Measurements from ENCODE around the gene SLC19A2. TPM values are rescaled to one million over a fixed set of nuclear protein-coding genes. Genes with fewer than 3 reads are reported as not detected.
A peak's percentile ranks its signal among the peaks of the same experiment; 100 is the strongest.
"Not testable (repeated sequence)": the region's sequence is repeated elsewhere in the genome, so short reads cannot be mapped to it uniquely, and the experiment has no call there.

The SLC19A2 gene, protein sequence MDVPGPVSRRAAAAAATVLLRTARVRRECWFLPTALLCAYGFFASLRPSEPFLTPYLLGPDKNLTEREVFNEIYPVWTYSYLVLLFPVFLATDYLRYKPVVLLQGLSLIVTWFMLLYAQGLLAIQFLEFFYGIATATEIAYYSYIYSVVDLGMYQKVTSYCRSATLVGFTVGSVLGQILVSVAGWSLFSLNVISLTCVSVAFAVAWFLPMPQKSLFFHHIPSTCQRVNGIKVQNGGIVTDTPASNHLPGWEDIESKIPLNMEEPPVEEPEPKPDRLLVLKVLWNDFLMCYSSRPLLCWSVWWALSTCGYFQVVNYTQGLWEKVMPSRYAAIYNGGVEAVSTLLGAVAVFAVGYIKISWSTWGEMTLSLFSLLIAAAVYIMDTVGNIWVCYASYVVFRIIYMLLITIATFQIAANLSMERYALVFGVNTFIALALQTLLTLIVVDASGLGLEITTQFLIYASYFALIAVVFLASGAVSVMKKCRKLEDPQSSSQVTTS
- 1 to 10 TPM; 4.0 to 4.4 TPM for total RNA-seq

- no peaks in the 10 kb centered on the region for H3K9me3 Mint-ChIP-seq (ENCODE audit: low read depth)
- peaks cover 48% of the 10 kb centered on the region for H3K4me1 Mint-ChIP-seq
- ChIA-PET POLR2A (interaction anchor here (0.6 kb wide), 1 partner anchor 96 kb away, joined by 4 read pairs; no protein-coding TSS in a partner anchor), CTCF (interaction anchor here (0.7 to 1.8 kb wide), 7 partner anchors 10 to 1143 kb away, joined by 3 to 6 read pairs (median 3); no protein-coding TSS in a partner anchor)
- peaks cover 6% of the 10 kb centered on the region for H3K36me3 Mint-ChIP-seq (ENCODE audit: low read depth)
- peaks cover 1% of the 10 kb centered on the region for H3K27me3 Mint-ChIP-seq
- ATAC-seq (peak; percentile 99), DNase-seq (peak; percentile 96)
- intact Hi-C loops (cut with DNase I, micrococcal nuclease), result loop anchor here (1.0 to 10.0 kb wide), 16 partner anchors 61 to 1308 kb away; partner anchors contain the start of genes BLZF1 (in 2 of the 2), SCYL3 (in 2 of the 2), ATP1B1 (in 1 of the 2) and KIFAP3 (in 1 of the 2)
- peak within 1 kb of the TSS; percentile 93 for H3K4me3 Mint-ChIP-seq
- H3K27ac Mint-ChIP-seq, result peak within 1 kb of the TSS; percentile 94
These were observed at the start of gene SLC19A2 for GRCh38 chr1:169485431-169486280. Gene SLC19A2, minus strand, starts transcription at chr1:169485944. Its CDS starts 178 bp downstream, at chr1:169485766.

DNA sequence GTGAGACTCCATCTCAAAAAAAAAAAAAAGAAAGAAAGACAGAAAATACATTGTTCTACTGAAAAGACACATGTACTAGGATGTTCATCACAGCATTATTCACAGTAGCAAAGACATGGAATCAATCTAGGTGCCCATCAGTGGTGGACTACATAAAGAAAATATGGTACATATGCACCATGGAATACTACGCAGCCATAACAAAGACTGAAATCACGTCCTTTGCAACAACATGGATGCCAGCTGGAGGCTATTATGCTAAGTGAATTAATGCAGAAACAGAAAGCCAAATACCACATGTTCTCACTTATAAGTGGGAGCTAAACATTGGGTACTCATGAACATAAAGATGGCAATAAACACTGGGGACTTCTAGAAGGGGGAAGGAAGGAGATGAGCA lies 48.9 kb upstream of the SLC19A2 start:
- no peaks in the 10 kb centered on the region for H3K9me3 Mint-ChIP-seq (ENCODE audit: low read depth)
- ChIA-PET CTCF (interaction anchor here (1.8 kb wide), 1 partner anchor 17 kb away, joined by 5 read pairs; no protein-coding TSS in a partner anchor), POLR2A (no interaction called here)
- H3K36me3 Mint-ChIP-seq (ENCODE audit: low read depth), result peaks cover 74% of the 10 kb centered on the region
- H3K27me3 Mint-ChIP-seq, result no peaks in the 10 kb centered on the region
- no peak overlapping the region for H3K4me3 Mint-ChIP-seq
- no peak for DNase-seq
- intact Hi-C loops (cut with DNase I, micrococcal nuclease), result no loop called here
- no peak overlapping the region for H3K27ac Mint-ChIP-seq
- no peak for ATAC-seq
- peaks cover 2% of the 10 kb centered on the region for H3K4me1 Mint-ChIP-seq

DNA sequence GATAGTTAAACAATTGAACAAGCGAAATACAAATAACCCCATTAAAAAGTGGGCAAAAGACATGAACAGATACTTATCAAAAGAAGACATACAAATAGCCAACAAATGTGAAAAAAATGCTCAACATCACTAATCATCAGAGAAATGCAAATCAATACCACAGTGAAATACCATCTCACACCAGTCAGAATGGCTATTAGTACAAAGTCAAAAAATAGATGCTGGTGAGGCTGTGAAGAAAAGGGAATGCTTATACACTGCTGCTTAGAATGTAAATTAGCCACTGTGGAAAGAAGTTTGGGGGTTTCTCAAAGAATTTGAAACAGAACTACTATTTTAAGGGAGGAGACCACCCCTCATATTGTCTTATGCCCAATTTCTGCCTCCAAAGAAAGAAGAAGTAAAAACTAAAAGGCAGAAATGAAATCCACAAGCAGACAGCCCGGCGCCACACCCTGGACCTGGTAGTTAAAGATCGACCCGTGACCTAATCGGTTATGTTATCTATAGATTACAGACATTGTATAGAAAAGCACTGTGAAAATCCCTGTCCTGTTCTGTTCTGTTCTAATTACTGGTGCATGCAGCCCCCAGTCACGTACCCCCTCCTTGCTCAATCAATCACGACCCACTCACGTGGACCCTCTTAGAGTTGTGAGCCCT lies 47.9 kb upstream of the SLC19A2 start:
- H3K9me3 Mint-ChIP-seq (ENCODE audit: low read depth); intact Hi-C loops (cut with DNase I, micrococcal nuclease); DNase-seq; H3K27me3 Mint-ChIP-seq; H3K27ac Mint-ChIP-seq; POLR2A ChIA-PET; H3K4me3 Mint-ChIP-seq; ATAC-seq: not testable (repeated sequence)
- H3K36me3 Mint-ChIP-seq (ENCODE audit: low read depth), result peaks cover 76% of the 10 kb centered on the region
- peaks cover 10% of the 10 kb centered on the region for H3K4me1 Mint-ChIP-seq
- CTCF ChIA-PET, result interaction anchor here (1.2 kb wide), 1 partner anchor 12 kb away, joined by 3 read pairs; no protein-coding TSS in a partner anchor

- ATAC-seq, result no peak
- intact Hi-C loops (cut with DNase I, micrococcal nuclease), result no loop called here
These were observed 44.7 kb upstream of the SLC19A2 start for GRCh38 chr1:169530448-169530847.

DNA sequence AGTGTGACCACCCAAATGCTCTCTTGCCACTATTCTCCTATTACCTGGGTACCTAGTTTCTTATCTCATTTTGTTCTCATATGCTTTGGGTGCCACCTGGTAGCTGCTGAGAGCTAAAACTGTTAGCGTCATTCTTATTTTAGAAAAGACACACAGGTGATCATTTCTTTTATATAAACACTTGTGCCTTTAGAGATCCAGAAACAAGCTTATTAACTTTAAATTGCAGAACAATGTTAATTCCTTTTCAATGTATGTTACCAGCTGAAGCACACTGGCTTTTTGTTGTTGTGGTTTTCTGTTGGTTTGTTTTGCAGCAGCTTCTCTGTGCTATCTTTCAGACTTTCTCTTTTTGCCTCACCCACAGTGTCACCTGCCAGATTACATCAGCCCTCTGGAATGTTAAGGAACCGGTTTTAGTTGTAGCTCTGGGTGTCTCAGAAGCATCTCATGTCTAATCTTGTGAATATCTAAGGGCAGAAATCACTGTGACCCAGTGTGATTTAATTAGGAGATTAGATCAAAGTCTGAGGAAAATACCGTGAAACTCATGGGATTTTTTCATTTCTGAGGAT lies 43.4 kb upstream of the SLC19A2 start:
- ATAC-seq, result no peak
- DNase-seq, result no peak
- CTCF ChIA-PET, result interaction anchor here (0.8 to 1.2 kb wide), 3 partner anchors 10 to 193 kb away, joined by 3 read pairs; no protein-coding TSS in a partner anchor
- Mint-ChIP-seq H3K4me1 (peaks cover 15% of the 10 kb centered on the region), H3K27ac (no peak overlapping the region), H3K27me3 (no peaks in the 10 kb centered on the region), H3K9me3 (ENCODE audit: low read depth) (no peaks in the 10 kb centered on the region), H3K36me3 (ENCODE audit: low read depth) (peaks cover 83% of the 10 kb centered on the region), H3K4me3 (no peak overlapping the region)
- intact Hi-C loops (cut with DNase I, micrococcal nuclease), result loop anchor here in 1 of 2 experiments (5.0 kb wide), 1 partner anchor 43 kb away; no protein-coding TSS in a partner anchor
- POLR2A ChIA-PET, result no interaction called here

More at GRCh38 chr1:169530448-169530847, 44.7 kb upstream of the SLC19A2 start:
- Mint-ChIP-seq H3K4me3 (no peak overlapping the region), H3K27ac (no peak overlapping the region), H3K4me1 (peaks cover 15% of the 10 kb centered on the region), H3K27me3 (no peaks in the 10 kb centered on the region), H3K36me3 (ENCODE audit: low read depth) (peaks cover 84% of the 10 kb centered on the region), H3K9me3 (ENCODE audit: low read depth) (no peaks in the 10 kb centered on the region)
- CTCF ChIA-PET, result interaction anchor here (0.5 to 1.9 kb wide), 2 partner anchors 15 to 226 kb away, joined by 3 to 8 read pairs; no protein-coding TSS in a partner anchor
- POLR2A ChIA-PET, result no interaction called here
- DNase-seq, result no peak

- Mint-ChIP-seq H3K4me1 (peaks cover 15% of the 10 kb centered on the region), H3K4me3 (no peak overlapping the region), H3K27ac (no peak overlapping the region), H3K9me3 (ENCODE audit: low read depth) (no peaks in the 10 kb centered on the region), H3K27me3 (no peaks in the 10 kb centered on the region), H3K36me3 (ENCODE audit: low read depth) (peaks cover 84% of the 10 kb centered on the region)
- ChIA-PET POLR2A (no interaction called here), CTCF (interaction anchor here (1.0 to 1.2 kb wide), 2 partner anchors 9 to 56 kb away, joined by 3 read pairs; no protein-coding TSS in a partner anchor)
- no peak for ATAC-seq
- no peak for DNase-seq
- intact Hi-C loops (cut with DNase I, micrococcal nuclease), result loop anchor here in 1 of 2 experiments (5.0 kb wide), 1 partner anchor 44 kb away; no protein-coding TSS in a partner anchor
These were observed 42.7 kb upstream of the SLC19A2 start for GRCh38 chr1:169528215-169529067.

DNA sequence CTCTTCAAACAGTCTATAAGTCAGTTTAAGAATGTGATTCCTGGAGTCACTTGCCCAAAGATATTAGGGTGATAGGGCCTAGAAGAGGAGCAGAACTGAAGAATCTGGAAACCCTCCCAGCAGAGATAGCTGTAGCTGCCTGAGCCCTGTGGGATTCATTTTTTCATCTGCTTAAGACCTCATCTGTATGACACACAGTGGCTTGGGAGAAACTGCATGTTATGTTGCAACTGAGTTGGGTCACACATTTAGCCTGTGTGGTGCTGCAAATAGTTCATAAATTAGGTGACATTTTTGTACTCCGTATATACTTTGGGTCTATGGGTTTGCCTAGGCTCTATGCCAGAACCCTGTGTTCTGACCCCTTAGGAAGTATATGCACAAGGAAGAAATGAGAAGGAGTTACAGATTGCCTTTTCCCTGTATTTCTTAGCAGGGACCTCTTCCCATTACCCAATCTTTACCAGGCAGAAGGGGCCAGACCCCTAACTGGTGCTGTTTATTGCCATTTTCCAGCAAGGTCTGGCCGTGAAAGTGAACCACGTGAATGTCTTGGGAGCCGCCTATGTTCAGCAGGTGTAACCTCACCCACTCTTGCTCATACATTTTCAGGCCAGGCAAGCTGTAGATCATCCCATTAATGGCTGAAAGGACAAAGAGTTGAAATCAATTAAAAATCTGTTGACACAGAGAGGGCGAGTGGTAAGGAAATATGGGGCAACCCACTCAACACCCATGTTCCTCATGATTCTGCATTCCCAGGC lies 41.9 kb upstream of the SLC19A2 start:
- ATAC-seq (no peak), DNase-seq (no peak)
- no peak overlapping the region for H3K4me3 Mint-ChIP-seq
- no peak overlapping the region for H3K27ac Mint-ChIP-seq
- CTCF ChIA-PET, result no interaction called here
- H3K9me3 Mint-ChIP-seq (ENCODE audit: low read depth), result no peaks in the 10 kb centered on the region
- H3K4me1 Mint-ChIP-seq, result peaks cover 15% of the 10 kb centered on the region
- POLR2A ChIA-PET, result no interaction called here
- intact Hi-C loops (cut with DNase I, micrococcal nuclease), result loop anchor here in 1 of 2 experiments (5.0 kb wide), 1 partner anchor 45 kb away; no protein-coding TSS in a partner anchor
- H3K27me3 Mint-ChIP-seq, result no peaks in the 10 kb centered on the region
- H3K36me3 Mint-ChIP-seq (ENCODE audit: low read depth), result peaks cover 80% of the 10 kb centered on the region

GRCh38 chr1:169527001-169527400 lies 41.3 kb upstream of the SLC19A2 start:
- no peak for ATAC-seq
- Mint-ChIP-seq H3K27me3 (no peaks in the 10 kb centered on the region), H3K27ac (no peak overlapping the region), H3K36me3 (ENCODE audit: low read depth) (peaks cover 76% of the 10 kb centered on the region), H3K4me3 (no peak overlapping the region), H3K4me1 (peaks cover 15% of the 10 kb centered on the region), H3K9me3 (ENCODE audit: low read depth) (no peaks in the 10 kb centered on the region)
- intact Hi-C loops (cut with DNase I, micrococcal nuclease), result loop anchor here in 1 of 2 experiments (5.0 kb wide), 1 partner anchor 45 kb away; no protein-coding TSS in a partner anchor
- ChIA-PET CTCF (no interaction called here), POLR2A (no interaction called here)
- no peak for DNase-seq

DNA sequence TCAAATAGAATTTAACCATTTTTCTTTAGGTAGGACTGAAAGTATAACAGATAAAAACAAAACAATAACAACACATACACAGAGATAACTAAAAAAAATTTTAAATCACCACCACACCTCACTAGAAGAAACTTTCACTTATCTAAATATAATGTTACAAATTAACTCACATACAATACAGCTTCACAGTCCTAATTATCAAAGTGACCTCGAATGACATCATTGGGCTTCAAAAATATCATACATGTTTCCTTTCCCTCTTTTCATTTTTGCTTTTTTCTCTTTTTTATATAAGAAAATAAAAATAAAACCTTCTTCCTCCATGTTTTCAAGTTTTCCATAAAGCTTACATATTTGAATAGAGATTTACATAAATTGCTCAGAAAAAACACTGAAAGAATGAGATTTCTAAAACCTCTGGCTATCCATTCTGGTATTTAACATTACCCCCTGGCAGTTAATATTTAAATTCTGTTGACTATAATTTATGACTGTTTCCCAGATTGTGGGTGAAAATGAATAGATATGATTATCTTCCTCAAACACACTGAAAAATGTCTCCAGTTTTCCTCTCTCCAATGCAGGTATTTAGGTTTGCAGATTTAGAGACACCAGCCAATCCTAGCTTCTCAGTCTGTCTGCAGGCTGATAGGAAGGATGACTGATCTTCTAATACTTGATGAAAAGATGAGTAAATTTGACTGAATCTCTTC lies 40.5 kb upstream of the SLC19A2 start:
- H3K9me3 Mint-ChIP-seq (ENCODE audit: low read depth), result no peaks in the 10 kb centered on the region
- no peaks in the 10 kb centered on the region for H3K27me3 Mint-ChIP-seq
- H3K4me3 Mint-ChIP-seq, result no peak overlapping the region
- DNase-seq (no peak), ATAC-seq (no peak)
- peaks cover 15% of the 10 kb centered on the region for H3K4me1 Mint-ChIP-seq
- H3K36me3 Mint-ChIP-seq (ENCODE audit: low read depth), result peaks cover 74% of the 10 kb centered on the region
- CTCF ChIA-PET, result no interaction called here
- intact Hi-C loops (cut with DNase I, micrococcal nuclease), result loop anchor here in 1 of 2 experiments (5.0 kb wide), 1 partner anchor 46 kb away; no protein-coding TSS in a partner anchor
- POLR2A ChIA-PET, result no interaction called here
- no peak overlapping the region for H3K27ac Mint-ChIP-seq
